ENCODE data around the gene AQP5.

AQP5 gene

DNA sequence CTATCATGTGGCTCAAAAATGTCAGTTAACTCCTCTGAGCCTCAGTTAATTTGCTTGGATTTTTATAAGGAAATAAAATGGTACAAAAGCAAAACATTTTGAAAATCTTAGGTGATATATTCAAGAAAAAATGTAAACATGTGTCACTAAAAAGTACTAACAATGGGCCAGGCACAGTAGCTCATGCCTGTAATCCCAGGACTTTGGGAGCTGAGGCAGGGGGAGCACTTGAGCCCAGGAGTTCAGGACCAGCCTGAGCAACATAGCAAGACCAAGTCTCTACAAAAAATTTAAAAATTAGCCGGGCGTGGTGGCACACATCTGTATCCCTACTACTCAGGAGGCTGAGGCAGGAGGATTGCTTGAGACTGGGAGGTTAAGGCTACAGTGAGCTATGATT lies 36.8 kb downstream of the AQP5 start:
- H3K36me3 ChIP-seq (ENCODE audit: control insufficient read depth, insufficient read depth, low read length, severe bottlenecking): peaks cover 8% of the 10 kb centered on the region
- H3K27me3 ChIP-seq (replicated peaks; ENCODE audit: control insufficient read depth, insufficient read depth, low read length): no peaks in the 10 kb centered on the region
- H3K9ac ChIP-seq (ENCODE audit: low read length): no peak overlapping the region
- no peak overlapping the region for H3K4me3 ChIP-seq (ENCODE audit: low read length)
- DNase-seq (ENCODE audit: low read depth): no peak
- no peaks in the 10 kb centered on the region for H3K9me3 ChIP-seq (ENCODE audit: control insufficient read depth, low read length)
- H3K4me1 ChIP-seq (ENCODE audit: control insufficient read depth, insufficient read depth, low read length): peaks cover 27% of the 10 kb centered on the region

GRCh38 chr12:50003595-50003994 lies 41.9 kb downstream of the AQP5 start:
- Histone ChIP-seq H3K4me1 (ENCODE audit: control insufficient read depth, insufficient read depth, low read length) (peaks cover 61% of the 10 kb centered on the region), H3K9me3 (ENCODE audit: control insufficient read depth, low read length) (no peaks in the 10 kb centered on the region), H3K9ac (ENCODE audit: low read length) (no peak overlapping the region), H3K4me3 (ENCODE audit: low read length) (no peak overlapping the region), H3K36me3 (ENCODE audit: control insufficient read depth, insufficient read depth, low read length, severe bottlenecking) (peaks cover 1% of the 10 kb centered on the region), H3K27me3 (replicated peaks; ENCODE audit: control insufficient read depth, insufficient read depth, low read length) (no peaks in the 10 kb centered on the region)
- DNase-seq (ENCODE audit: low read depth): peak; percentile 54

DNA sequence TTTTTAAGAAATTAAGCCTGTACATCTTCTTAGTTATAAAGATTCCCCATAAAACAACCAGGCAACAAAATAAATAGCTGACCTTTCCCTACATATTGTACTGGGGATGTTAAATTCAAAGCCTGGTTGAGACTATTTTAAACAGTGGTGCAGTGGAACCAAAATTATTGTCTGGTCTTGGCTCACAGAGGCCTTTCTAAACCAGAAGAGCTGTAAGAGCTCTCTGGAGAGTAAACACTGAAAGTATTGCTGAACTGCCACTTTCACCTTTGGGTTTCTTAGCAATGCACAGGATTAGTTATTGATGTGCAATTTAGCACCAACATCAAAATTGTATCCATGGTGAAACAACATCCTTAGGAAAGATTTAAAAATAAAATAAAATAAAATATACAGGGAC lies 43.0 kb downstream of the AQP5 start:
- Histone ChIP-seq H3K4me3 (ENCODE audit: low read length) (no peak overlapping the region), H3K9ac (ENCODE audit: low read length) (no peak overlapping the region), H3K36me3 (ENCODE audit: control insufficient read depth, insufficient read depth, low read length, severe bottlenecking) (no peaks in the 10 kb centered on the region), H3K4me1 (ENCODE audit: control insufficient read depth, insufficient read depth, low read length) (peaks cover 61% of the 10 kb centered on the region), H3K9me3 (ENCODE audit: control insufficient read depth, low read length) (no peaks in the 10 kb centered on the region), H3K27me3 (replicated peaks; ENCODE audit: control insufficient read depth, insufficient read depth, low read length) (no peaks in the 10 kb centered on the region)
- DNase-seq (ENCODE audit: low read depth): no peak

- no peak for DNase-seq (ENCODE audit: low read depth)
- no peaks in the 10 kb centered on the region for H3K27me3 ChIP-seq (replicated peaks; ENCODE audit: control insufficient read depth, insufficient read depth, low read length)
- H3K9me3 ChIP-seq (ENCODE audit: control insufficient read depth, low read length): no peaks in the 10 kb centered on the region
- no peak overlapping the region for H3K9ac ChIP-seq (ENCODE audit: low read length)
- peaks cover 61% of the 10 kb centered on the region for H3K4me1 ChIP-seq (ENCODE audit: control insufficient read depth, insufficient read depth, low read length)
- H3K4me3 ChIP-seq (ENCODE audit: low read length): no peak overlapping the region
- no peaks in the 10 kb centered on the region for H3K36me3 ChIP-seq (ENCODE audit: control insufficient read depth, insufficient read depth, low read length, severe bottlenecking)
Measured at GRCh38 chr12:50005175-50005574, 43.5 kb downstream of the AQP5 start.

DNA sequence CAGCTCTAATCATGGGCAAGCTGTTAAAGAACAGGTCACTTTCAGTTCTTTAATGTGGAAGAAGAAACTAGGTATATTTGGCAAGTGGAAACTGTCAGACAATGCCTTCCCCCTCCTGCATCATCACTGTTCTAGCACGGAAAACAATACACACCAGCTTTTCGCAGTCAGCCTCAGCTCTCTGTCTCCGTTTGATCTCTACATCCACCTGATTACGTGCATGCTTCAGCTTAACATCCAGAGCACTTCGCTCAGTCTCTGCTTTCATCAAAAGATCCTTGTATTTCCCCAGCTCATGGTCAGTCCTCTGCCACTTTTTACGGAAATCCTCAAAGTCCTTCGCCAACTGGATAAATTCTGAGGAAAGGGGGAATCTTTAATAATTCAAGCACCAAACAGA lies 44.6 kb downstream of the AQP5 start:
- Histone ChIP-seq H3K4me3 (ENCODE audit: low read length) (no peak overlapping the region), H3K36me3 (ENCODE audit: control insufficient read depth, insufficient read depth, low read length, severe bottlenecking) (no peaks in the 10 kb centered on the region), H3K4me1 (ENCODE audit: control insufficient read depth, insufficient read depth, low read length) (peaks cover 53% of the 10 kb centered on the region), H3K9me3 (ENCODE audit: control insufficient read depth, low read length) (no peaks in the 10 kb centered on the region), H3K27me3 (replicated peaks; ENCODE audit: control insufficient read depth, insufficient read depth, low read length) (no peaks in the 10 kb centered on the region), H3K9ac (ENCODE audit: low read length) (no peak overlapping the region)
- DNase-seq (ENCODE audit: low read depth): no peak

- peak; percentile 42 for DNase-seq (ENCODE audit: low read depth)
- Histone ChIP-seq H3K36me3 (ENCODE audit: control insufficient read depth, insufficient read depth, low read length, severe bottlenecking) (no peaks in the 10 kb centered on the region), H3K4me3 (ENCODE audit: low read length) (no peak overlapping the region), H3K27me3 (replicated peaks; ENCODE audit: control insufficient read depth, insufficient read depth, low read length) (no peaks in the 10 kb centered on the region), H3K9me3 (ENCODE audit: control insufficient read depth, low read length) (no peaks in the 10 kb centered on the region), H3K4me1 (ENCODE audit: control insufficient read depth, insufficient read depth, low read length) (peaks cover 47% of the 10 kb centered on the region), H3K9ac (ENCODE audit: low read length) (no peak overlapping the region)
Measured at GRCh38 chr12:50006754-50007442, 45.2 kb downstream of the AQP5 start.

DNA sequence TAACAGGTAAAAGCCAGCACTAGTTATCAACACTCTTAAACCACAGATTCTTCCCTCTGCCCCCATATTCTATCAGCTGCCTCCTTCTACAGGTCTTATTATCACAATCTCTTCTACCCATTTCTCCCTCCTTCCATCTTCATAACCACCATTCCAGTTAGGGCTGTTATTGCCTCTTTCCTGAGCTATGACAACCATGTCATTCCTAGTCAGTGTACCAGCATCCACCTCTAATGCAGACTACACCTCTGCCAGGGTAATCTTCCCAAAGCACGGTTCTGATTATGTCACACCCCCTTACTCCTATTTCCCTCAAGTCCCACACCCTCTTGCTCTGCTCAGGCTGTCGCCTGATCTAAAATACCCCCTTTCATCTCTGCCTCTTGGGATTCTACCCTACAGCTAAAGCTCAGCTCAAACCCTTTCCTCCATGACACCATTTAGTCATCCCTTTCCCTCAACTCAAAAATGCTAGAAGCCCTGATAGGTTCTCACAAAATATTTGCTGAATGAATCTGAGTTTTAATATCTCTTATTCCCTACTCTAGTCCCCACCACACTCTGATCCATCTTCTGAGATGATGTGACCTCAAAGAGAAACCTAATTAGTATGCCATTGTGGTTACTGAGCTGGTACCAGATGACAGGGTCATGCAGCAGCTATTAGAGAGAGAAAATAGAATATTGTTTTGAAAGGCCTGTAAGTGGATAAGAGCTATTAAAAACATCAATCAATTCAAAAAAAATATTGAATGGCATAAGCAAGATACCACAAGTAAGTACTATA lies 51.9 kb downstream of the AQP5 start:
- H3K9me3 ChIP-seq (ENCODE audit: control insufficient read depth, low read length): no peaks in the 10 kb centered on the region
- H3K36me3 ChIP-seq (ENCODE audit: control insufficient read depth, insufficient read depth, low read length, severe bottlenecking): no peaks in the 10 kb centered on the region
- H3K4me3 ChIP-seq (ENCODE audit: low read length): no peak overlapping the region
- H3K4me1 ChIP-seq (ENCODE audit: control insufficient read depth, insufficient read depth, low read length): peaks cover 21% of the 10 kb centered on the region
- no peak overlapping the region for H3K9ac ChIP-seq (ENCODE audit: low read length)
- no peak for DNase-seq (ENCODE audit: low read depth)
- no peaks in the 10 kb centered on the region for H3K27me3 ChIP-seq (replicated peaks; ENCODE audit: control insufficient read depth, insufficient read depth, low read length)

- Histone ChIP-seq H3K9ac (ENCODE audit: low read length) (no peak overlapping the region), H3K36me3 (ENCODE audit: control insufficient read depth, insufficient read depth, low read length, severe bottlenecking) (no peaks in the 10 kb centered on the region), H3K27me3 (replicated peaks; ENCODE audit: control insufficient read depth, insufficient read depth, low read length) (no peaks in the 10 kb centered on the region), H3K4me3 (ENCODE audit: low read length) (no peak overlapping the region), H3K4me1 (ENCODE audit: control insufficient read depth, insufficient read depth, low read length) (peaks cover 21% of the 10 kb centered on the region), H3K9me3 (ENCODE audit: control insufficient read depth, low read length) (no peaks in the 10 kb centered on the region)
- no peak for DNase-seq (ENCODE audit: low read depth)
Measured at GRCh38 chr12:50014342-50014741, 52.7 kb downstream of the AQP5 start.
